ENCODE data around the gene ACIN1.

The ACIN1 gene

GRCh38 chr14:23105348-23105824 is 10.4 kb upstream of the ACIN1 start:
- no peak for DNase-seq

GRCh38 chr14:23104591-23105347 is 9.8 kb upstream of the ACIN1 start, which contains the start of gene CIROP:
TSS of gene CIROP (minus strand) at chr14:23104989. CDS start at chr14:23104920, 69 bp downstream.
- DNase-seq, result no peak

- DNase-seq, result no peak
Observed at GRCh38 chr14:23104070-23104590, 9.2 kb upstream of the ACIN1 start.

DNA sequence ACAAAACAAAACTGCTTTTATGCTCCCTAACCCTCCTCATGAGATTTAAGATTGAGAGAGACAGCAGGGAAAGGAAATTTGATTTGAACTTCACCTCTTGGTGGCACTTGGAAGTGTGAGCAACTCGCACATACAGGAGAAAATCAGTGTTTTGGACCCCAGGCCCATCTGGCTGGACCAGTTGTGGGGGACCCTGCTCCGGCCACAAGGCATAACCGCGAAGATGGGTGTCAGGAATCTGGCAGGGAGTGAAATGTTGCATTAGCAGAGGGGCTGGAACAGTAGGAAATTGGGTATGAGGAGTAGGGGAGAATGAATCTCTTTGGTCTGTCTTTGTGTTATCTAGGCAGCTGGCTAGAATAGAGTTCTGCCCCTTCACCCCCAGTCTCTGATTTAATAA is 8.6 kb upstream of the ACIN1 start:
- DNase-seq, result no peak

- DNase-seq, result no peak
Observed at GRCh38 chr14:23102801-23103200, 7.9 kb upstream of the ACIN1 start.

GRCh38 chr14:23101986-23102625 is 7.2 kb upstream of the ACIN1 start:
- DNase-seq, result no peak

GRCh38 chr14:23101213-23101970 is 6.5 kb upstream of the ACIN1 start:
- no peak for DNase-seq

DNA sequence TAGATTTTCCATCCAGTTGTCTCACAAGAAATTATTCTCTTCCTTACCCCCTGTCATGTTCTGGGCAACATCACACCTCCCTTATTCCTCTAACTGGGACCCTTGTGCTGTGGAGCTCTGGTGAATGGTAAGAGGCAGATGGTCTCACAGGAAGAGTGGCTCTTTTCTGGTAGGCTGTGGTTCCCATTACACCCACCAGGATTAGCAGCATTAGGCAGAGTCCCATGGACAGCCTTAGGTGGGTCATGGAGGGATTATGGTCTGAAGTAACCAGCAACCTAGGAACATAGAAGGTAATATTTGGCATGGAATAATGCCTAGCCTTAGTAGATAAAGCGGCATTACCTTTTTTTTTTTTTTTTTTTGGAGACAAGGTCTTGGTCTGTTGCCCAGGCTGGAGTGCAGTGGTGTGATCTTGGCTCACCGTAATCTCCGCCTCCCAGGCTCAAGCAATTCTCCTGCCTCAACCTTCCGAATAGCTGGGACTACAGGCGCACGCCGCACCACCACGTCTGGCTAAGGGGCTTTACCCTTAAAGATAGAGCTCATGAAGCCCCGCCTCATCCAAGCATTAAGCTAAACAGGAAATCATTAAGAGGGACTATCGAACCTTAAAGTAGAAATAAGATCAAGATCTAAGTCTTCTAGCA is 4.4 kb upstream of the ACIN1 start:
- DNase-seq, result no peak

DNA sequence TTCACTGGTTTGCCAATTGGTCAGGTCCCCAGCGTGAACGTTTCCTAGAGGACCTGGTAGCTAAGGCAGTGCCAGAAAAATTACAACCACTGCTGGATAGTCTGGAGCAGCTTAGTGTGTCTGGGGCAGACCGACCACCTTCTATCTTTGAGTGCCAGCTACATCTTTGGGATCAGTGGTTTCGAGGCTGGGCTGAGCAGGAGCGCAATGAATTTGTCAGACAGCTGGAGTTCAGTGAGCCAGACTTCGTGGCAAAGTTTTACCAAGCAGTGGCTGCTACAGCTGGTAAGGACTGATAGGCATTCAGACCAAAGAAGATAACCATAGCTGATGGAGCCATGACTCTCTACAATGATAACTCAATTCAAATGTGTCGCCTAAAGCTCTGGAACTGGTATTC is 2.9 kb upstream of the ACIN1 start:
- DNase-seq, result no peak

- no peak for DNase-seq
Observed at GRCh38 chr14:23095196-23096108, 516 bp upstream of the ACIN1 start, which contains the start of gene C14orf119. TSS of gene C14orf119 (plus strand) at chr14:23095505. CDS start at chr14:23097659, 2,154 bp downstream.

DNA sequence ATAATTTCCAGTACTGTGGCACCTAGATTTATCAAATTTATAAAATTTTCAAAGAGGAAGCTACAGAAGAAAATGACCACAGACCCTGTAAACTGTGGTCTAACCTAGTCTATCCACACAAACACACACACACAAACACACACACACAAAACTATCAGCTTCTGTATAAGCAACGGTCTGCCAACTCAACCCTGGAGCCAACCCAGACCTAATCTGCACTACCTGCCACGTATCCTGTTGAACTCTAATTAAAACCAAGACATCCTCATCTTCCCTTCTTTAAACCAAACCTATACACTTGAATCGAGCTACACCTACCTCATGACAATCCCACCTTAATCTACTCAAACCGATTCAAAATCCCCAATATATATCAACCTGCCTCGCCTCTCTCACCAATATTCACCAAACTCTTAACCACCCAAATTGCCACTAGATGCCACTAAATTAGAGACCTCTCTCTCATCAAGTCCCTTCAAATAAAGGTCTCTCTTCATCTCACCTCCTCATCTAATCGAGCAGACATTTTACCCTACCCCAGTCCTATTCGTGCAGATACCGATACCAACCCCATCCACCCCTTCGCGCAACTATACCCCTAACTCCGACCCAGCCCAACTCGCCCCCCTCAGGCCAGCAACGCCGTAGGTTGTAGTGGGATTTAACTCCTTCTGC is 808 bp downstream of the ACIN1 start:
- DNase-seq, result no peak

- no peak for DNase-seq
Observed at GRCh38 chr14:23093526-23093925, 1.4 kb downstream of the ACIN1 start.

DNA sequence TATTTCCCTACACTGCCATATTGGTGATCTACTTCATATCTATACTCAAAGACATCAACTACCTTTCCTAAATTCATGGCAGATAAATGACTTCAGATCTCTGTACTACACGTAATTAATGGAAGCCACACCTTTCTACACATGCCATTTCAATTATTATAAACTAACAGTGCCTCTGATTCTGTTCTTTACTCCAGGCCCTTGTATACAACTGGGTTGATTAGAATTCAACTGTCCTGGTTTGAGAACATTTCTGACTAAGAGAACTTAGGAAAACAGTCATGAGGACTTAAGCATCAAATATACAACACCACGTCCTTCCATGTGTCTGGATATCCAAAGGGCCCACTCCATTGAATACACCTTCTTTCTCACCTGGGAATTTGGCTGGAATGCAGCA is 1.8 kb downstream of the ACIN1 start:
- DNase-seq, result no peak

DNA sequence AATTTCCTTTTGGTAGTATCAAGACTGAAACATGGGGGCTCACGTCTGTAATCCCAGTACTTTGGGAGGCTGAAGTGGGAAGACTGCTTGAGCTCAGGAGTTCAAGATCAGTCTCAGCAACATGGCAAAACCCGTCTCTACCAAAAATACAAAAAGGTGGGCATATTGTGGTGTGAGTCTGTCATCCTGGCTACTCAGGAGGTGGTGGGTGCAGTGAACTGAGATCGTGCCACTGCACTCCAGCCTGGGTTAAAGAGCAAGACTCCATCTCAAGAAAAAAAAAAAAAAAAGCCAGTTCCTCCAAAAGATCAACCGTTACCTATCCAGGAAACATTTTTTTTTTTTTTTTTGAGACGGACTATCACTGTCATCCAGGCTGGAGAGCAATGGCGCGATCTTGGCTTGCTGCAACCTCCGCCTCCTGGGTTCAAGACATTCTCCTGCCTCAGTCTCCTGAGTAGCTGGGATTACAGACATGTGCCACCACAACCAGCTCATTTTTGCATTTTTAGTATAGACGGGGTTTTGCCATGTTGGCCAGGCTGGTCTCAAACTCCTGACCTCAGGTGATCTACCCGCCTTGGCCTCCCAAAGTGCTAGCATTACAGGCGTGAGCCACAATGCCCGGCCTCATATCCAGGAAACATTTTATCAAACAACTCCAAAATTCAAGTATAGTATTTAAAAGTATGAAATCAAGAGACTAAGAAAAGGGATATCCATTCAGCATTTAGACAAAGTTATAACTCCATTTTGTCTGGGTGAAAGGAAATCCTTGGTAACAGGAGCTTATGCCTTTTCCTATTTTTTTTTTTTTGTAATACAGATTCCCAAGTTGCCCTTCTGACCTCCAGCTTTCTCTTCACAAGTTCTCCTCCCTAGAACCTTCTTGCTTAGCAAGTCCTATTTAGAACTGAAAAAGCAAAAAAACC is 3.4 kb downstream of the ACIN1 start:
- DNase-seq, result no peak

DNA sequence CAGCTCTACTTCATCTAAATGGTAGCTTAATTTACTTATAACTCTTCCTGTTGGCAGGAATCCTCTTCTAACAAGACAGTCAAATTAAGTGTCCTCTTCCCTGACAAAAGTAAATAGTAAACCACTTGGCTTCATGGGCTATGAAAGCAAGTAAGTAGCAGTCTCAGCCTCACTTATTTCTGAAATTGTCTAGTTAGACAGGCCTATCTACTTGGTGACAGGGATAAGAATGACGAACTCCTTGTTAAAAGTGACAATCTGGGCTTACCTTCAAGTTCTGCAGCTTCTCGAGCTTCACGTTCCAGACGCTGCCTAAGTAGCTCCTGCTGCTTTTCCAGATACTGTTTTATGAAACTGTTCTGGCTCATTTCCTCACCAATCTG is 4.7 kb downstream of the ACIN1 start:
- DNase-seq, result no peak

DNA sequence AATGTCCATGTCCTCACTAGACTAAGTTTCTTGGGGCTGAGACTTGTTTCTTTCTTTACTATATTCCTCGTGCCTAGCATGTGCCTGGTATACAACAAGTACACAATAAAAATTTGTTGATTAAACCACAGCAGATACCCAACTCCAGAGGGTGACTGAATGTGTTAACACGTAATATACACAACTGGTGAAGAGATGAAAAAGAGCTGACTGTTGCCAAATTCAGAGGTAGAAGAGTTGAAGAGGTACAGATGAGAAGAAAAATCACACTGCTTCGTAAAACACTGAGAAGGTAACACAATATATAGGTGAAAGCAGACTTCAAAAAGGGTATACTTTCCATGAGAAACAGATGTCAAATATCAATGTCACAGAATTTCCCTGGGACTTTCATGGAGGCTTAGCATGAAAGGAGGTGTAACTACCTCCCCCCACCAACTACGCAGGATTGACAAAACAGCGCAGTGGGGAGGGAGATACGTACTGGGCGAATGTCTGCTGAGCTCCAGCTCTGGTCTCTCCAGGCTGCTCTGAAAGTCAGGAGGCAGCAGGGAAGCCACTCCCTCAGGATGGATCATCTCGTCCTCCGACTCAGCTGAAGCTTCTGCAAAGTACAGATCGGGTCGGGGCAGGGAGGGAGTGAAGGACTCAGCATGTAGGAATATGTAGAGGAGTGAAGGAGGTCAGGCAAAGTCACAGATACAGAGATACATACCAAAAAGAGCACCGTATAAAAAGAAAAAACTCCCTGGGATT is 5.3 kb downstream of the ACIN1 start:
- no peak for DNase-seq

DNA sequence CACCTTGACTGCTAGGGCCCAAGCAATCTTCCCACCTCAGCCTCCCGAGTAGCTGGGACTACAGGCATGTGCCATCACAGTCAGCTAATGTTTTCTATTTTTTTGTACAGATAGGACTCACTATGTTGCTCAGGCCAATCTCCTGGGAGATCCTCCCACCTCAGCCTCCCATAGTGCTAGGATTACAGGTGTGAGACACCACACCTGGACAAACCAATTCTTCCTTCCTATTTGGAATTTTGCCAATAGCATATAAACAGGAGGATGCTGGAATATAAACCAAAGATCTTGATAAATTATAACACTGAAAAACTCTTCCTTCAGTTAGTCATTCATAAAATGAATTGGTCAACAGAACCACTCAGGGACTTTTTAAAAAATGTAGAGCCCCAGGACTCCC is 8.4 kb downstream of the ACIN1 start:
- DNase-seq, result no peak

DNA sequence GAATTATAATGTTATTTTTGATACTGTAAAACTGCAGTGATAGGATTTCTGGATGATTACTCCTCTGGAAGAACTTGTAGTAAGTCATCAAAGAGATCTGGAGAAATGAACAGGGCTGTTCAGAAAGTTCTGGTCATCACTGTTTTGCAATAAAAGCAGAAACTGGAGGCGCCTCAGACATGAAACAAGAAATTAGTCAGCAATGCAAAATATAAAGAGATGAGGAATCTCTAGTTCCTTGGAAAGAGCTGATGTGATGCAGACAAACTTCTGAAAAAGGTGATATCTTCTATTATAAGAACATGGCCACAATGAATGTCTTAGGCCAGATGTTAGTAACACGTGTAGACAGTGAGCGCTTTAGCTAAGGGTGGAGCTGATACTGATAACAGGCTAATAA is 9.5 kb downstream of the ACIN1 start:
- no peak for DNase-seq

- DNase-seq, result no peak
Observed at GRCh38 chr14:23080474-23080873, 14.5 kb downstream of the ACIN1 start.
